Stimulated activated CD4-positive, alpha-beta T cell treated with anti-CD3 and anti-CD28 coated beads, Interleukin-15, amount 100 ng/mL, for 1 hour (primary cell): ENCODE data around the gene DAP.
"Not testable (repeated sequence)": the region's sequence is repeated elsewhere in the genome, so short reads cannot be mapped to it uniquely, and the experiment has no call there.

Source experiments
- DNase-seq, 2 donors: peaks; one replicate each; pipeline ENCODE4 v3.0.0-alpha.2; 2020; ENCODE audit warnings: low read depth in 1 of 2, low spot score in 1 of 2

Gene DAP

GRCh38 chr5:10658265-10658664, 102.8 kb downstream of the DAP start:
- no peak for DNase-seq

GRCh38 chr5:10655972-10656830, 104.8 kb downstream of the DAP start:
- no peak for DNase-seq

DNA sequence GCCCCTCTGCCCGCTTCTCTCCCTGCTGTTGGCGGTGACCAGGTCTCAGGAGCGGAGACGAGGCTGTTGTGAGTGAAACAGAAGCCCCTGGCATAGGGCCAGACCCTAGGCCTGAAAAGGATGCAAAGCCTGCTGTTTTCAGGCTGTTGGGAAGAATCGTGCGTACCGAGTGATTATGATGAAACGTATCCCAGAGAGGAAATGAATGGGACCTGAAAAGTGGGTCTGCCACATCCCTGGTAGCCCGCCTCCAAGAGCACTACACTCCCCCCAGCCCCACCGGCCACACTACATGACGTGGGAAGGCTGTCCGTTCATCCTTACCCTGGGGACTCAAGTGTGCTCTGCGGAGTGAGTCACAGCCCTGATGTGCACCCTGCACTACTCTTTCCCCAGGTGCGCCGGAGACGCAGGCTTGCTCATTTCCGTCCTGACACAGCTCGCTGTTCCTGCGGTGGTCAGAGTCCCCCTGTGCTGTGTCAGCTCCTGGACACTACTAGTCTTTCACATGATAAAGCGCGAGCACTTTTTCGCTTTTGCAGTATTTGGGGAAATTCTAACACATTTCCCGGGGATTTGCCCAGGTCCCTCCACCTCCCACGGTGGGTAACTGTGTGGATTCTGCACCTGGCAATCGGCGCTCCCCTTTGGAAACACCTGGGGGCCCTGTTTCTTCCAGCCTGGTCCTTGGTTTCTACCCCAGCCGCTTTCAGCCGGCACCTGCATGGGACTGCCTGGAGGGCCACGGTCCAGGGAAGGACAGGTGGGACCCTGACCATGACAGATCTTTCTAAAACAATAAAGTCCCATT, 105.7 kb downstream of the DAP start:
- DNase-seq, result no peak

DNA sequence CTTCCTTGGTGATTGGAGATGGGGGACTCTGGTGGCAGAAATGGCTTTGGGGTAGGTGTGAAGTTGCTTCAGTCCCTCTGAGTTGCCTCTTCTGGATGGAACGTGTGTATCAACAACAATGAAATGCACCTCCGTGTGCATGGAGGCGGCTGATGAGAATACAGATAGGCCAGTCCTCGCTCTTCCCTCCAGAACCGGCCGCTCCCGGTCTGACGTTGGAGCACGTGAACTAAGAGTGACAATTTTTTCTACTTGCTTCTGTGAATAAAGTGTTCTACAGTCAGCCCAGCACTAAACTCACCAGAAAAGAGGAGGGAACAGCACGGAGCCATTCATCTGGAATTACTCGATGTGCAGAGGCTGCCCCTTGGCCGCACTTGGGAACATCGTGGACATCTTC, 106.5 kb downstream of the DAP start:
- DNase-seq, result no peak

DNA sequence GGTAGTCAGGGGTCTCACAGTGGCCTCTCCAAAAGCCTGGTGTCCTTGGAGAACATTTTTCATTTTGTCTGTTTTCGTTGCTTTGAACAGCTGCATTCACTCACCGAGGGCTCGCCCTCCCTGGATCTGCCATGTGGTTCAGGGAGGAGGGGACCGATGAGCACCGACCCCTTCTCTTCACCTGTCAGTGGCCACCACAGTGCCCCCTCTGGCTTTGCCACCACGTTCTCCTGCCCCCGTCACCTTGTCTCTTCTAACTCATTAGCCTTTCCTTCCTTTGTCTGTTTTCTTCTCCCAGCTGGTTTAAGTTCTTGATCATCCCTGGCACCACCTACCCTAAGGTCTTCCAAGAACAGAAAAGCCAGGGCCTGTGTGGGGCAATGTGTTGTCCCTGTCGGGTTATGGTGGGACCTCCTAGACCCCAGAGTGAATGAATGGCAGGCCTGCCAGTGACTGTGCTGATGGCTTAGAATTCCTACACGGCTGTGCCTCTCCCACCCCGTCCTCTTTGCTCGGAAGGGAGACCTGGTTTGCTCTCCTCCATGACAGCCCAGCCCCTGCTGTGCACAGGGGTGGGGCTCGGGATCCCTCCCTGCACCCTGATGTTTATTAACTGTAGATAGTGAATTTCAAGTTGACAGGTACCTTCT, 107.2 kb downstream of the DAP start:
- no peak for DNase-seq

GRCh38 chr5:10653043-10653442, 108.0 kb downstream of the DAP start:
- no peak for DNase-seq

DNA sequence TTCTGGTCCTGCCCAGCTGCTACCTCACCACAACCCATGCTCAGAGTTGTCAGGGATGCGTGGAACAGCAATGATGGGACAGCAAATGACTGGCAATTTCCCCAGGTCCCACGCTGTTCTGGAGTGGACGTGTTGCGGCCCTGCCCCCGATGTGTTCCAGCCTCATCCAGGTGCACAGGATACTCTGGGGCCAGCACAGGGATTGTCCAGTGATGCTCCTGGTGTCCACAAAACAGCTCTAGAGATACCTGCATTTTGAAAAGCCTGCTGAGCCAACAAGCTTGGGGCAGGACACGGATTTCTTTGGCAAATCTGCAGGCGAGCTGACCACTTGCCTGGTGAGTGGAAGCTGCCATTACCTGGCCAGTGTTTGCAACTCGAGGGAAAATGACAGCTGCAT, 108.4 kb downstream of the DAP start:
- no peak for DNase-seq

DNA sequence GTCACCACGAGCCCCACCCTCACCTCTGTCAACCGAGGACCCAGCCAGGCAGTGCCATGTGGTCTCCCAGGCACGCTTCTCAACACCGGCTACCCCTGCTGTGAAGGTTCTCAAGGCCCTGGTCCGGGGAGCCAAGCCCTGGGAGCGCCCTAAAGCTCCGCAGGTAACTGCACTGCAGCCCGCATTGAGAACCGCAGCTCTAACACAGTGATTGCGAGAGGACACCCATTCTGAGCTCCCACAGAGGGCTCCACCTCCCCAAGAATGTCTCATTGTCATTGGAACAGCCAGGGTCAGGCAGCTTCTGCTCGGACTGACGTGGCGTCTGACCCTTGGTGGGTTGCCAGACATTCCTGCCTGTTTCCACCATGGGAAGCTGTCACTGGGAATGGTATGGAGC, 108.9 kb downstream of the DAP start:
- no peak for DNase-seq

DNA sequence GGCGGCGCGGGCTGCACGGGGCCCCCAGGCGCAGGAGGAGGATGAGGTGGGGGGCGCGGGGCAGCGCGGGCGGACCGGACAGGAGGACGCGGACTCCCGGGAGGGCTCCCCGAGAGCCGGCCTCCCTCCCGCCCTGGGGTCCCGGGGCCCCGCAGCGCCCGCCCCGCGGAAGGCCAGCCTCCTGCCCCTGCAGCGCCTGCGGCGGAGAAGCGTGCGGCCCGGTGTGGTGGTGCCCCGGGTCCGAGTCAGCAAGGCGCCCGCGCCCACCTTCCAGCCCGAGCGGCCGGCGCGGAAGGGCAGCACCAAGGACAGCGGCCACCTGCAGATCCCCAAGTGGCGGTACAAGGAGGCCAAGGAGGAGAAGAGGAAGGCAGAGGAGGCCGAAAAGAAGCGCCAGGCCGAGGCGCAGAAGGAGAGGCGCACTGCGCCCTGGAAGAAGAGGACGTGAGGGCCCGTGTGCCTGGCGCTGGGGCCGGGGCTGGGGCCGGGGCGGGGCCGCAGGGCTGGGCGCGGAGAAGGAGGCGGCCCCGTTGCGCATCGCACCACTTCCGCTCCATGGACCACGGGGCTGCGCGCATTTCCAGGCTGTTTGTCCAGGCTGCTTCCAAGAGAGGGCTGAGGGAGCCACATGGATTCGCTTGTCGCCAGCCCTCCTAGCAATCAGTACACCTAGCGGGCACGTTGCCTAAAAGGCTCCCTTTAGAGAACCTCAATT, 111.2 kb downstream of the DAP start:
- DNase-seq, result no peak

DNA sequence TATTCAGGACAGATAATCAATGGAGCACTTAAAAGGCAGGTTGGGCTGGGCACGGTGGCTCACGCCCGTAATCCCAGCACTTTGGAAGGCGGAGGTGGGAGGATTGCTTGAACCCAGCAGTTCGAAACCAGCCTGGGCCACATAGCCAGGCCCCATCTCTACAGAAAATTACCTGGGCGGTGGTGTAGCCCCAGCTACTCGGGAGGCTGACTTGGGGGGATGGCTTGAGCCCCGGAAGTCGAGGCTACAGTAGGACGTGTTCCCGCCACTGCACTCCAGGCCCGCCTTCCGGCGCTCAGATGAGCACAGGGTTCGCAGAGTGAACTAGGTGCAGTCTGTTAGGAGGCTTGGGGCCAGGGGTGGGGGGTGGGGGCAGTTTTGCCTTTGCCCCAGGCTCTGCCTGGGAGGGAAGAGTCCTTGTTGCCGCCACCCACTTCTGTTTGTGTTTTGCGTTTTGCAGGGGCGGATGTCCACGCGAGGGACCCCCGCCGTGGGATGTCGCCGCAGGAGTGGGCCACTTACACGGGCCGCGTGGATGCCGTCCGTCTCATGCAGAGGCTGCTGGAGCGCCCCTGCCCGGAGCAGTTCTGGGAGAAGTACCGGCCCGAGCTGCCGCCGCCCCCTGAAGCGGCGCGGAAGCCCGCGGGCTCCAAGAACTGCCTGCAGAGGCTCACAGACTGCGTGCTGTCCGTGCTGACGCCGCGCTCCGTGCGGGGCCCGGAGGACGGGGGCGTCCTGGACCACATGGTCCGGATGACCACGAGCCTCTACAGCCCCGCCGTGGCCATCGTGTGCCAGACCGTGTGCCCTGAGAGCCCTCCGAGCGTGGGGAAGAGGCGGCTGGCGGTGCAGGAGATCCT, 112.0 kb downstream of the DAP start:
- DNase-seq, result no peak

GRCh38 chr5:10647640-10648039, 113.4 kb downstream of the DAP start:
- DNase-seq, result no peak

GRCh38 chr5:10645671-10646070, 115.4 kb downstream of the DAP start:
- DNase-seq, result no peak

DNA sequence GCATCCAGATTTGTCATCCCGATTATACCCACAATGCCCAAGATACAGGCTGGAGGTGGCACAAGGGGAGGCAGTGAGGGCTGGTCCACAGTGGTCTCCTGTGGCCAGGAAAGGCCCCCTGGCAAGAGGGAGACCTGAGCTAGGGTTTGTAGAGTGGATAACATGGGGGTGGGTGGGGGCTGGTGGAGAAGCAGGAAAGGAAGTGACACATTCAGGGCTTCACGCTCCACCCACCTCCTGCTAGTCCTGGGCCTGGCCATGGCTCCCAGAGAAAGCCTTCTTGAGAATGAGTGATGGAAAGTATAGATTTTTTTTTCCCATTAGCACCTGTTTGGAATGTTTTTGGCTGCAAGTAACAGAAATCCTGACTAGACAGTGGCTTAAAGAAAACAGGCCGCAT, 115.9 kb downstream of the DAP start:
- no peak for DNase-seq

DNA sequence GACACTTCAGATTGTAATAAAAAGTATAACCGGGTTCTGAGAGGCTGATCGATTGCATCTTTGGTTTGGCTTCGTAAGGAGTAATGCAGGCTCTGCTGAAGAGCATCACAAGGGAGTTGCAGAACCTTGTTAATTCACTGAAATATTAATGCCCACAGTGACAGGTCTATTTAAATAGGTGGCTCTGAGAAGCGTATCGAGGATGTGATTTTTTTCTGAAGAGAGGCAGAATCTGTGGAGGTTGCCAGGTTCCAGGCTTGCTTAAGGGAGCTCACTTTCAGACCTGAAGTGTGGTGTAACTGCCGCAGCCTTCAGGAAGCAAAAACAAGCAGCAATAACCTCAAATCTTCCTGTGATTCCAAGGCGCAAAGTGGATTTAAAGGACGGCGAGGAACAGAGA, 116.8 kb downstream of the DAP start:
- DNase-seq, result no peak

DNA sequence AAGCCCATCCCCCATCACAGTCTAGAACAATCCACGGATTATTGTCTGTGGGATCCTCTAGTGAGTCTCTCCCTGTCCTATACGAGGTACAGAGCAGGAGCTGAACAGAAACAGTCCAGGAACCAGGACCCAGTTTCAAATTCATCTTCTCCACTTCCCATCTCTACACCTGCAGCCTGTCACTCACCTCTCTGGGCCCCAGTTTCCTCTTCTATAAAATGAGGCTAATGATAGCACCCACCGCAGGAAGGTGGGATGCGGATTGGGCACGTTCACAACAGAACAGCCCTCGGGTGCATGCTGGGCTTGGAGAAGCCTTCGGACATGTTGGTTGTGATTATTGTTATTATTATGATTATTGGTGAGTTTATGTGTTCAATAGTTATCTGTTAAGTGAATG, 118.7 kb downstream of the DAP start:
- no peak for DNase-seq

GRCh38 chr5:10639846-10640368, 121.1 kb downstream of the DAP start:
- DNase-seq, result no peak

GRCh38 chr5:10638723-10639122, 122.3 kb downstream of the DAP start:
- DNase-seq, result not testable (repeated sequence)

GRCh38 chr5:10637944-10638343, 123.1 kb downstream of the DAP start:
- DNase-seq, result no peak

DNA sequence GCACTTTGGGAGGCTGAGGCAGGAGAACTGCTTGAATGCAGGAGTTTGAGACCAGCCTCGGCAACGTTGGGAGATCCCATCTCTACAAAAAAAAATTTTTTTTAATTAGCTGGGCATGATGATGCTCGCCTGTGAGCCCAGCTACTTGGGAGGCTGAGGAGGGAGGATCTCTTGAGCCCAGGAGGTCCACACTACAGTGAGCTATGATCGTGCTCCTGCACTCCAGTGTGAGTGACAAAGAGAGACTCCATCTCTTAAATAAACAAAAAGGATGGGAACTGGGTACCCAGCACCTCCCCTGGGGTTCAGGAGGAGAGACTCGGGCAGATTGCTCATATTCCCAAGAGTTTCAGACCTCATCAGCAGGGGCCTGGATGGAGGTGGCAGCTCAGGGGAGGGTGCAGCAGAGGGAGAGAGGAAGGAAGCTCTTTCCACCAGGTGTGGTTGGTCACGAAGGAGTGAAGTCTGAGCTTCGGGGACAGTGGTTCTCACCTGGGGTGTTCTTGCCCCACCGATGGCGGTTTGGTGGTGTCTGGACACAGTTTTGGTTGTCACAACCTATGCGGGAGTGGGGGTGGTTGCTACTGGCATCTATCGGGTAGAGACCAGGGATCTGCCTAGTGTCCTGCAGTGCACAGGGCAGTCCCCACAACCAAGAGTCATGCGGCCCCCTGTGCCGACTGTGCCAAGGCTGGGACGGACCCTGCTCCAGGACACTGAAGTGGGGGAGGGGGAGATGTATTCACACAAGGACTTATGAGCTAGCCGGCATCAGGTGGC, 124.5 kb downstream of the DAP start:
- no peak for DNase-seq
